NB4 (cell line): Measurements from ENCODE around the gene SEC24C.

Experiments
- DNase-seq: peaks from one replicate; pipeline ENCODE4 v3.0.0; 2010; ENCODE audit warnings: low read depth
- H3K4me3 ChIP-seq: one replicate; pipeline ENCODE4 v1.5.1; 2011; ENCODE audit warnings: mild to moderate bottlenecking, low read depth, low read length, moderate library complexity
- MYC ChIP-seq: IDR thresholded peaks from 2 replicates; pipeline ENCODE4 v1.6.1; 2011; ENCODE audit warnings: low read depth, low read length
- POLR2A ChIP-seq: IDR thresholded peaks from 2 replicates; pipeline ENCODE4 v1.6.1; 2011; ENCODE audit warnings: mild to moderate bottlenecking; ENCODE audit not compliant: insufficient read length; ENCODE audit errors: extremely low read depth
- TF ChIP-seq, protein P1 (sequence below): IDR thresholded peaks from one replicate; pipeline ENCODE4 v1.5.1; 2012; ENCODE audit warnings: low read depth, low read length
- TF ChIP-seq, protein P2 (sequence below): IDR thresholded peaks from 2 replicates; pipeline ENCODE4 v1.6.1; 2011; ENCODE audit warnings: low read depth, low read length

The SEC24C gene

DNA sequence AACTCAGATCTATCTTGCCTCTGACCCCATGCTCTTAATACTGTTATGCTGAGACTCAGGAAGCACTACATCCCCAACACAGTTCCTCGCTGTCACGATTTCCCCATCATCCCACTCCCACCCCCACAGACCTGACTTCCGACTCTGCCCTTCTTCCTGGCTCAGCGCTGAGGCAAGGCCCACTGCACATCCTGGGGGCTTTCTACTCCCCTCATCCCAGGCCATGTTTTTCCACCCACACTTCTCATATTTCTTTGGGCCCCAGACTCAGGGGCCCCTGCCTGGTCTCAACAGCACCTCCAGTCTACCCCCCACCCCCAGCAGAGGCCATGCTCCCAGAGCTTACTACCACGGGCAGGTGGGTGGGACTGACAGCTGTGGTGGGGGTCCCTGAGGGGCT, 74.9 kb downstream of the SEC24C start:
- TF ChIP-seq, protein P1, sequence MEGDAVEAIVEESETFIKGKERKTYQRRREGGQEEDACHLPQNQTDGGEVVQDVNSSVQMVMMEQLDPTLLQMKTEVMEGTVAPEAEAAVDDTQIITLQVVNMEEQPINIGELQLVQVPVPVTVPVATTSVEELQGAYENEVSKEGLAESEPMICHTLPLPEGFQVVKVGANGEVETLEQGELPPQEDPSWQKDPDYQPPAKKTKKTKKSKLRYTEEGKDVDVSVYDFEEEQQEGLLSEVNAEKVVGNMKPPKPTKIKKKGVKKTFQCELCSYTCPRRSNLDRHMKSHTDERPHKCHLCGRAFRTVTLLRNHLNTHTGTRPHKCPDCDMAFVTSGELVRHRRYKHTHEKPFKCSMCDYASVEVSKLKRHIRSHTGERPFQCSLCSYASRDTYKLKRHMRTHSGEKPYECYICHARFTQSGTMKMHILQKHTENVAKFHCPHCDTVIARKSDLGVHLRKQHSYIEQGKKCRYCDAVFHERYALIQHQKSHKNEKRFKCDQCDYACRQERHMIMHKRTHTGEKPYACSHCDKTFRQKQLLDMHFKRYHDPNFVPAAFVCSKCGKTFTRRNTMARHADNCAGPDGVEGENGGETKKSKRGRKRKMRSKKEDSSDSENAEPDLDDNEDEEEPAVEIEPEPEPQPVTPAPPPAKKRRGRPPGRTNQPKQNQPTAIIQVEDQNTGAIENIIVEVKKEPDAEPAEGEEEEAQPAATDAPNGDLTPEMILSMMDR = no peak
- no peak for TF ChIP-seq MYC
- no peak for TF ChIP-seq POLR2A
- TF ChIP-seq, protein P2, sequence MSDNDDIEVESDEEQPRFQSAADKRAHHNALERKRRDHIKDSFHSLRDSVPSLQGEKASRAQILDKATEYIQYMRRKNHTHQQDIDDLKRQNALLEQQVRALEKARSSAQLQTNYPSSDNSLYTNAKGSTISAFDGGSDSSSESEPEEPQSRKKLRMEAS = no peak
- DNase-seq = no peak

DNA sequence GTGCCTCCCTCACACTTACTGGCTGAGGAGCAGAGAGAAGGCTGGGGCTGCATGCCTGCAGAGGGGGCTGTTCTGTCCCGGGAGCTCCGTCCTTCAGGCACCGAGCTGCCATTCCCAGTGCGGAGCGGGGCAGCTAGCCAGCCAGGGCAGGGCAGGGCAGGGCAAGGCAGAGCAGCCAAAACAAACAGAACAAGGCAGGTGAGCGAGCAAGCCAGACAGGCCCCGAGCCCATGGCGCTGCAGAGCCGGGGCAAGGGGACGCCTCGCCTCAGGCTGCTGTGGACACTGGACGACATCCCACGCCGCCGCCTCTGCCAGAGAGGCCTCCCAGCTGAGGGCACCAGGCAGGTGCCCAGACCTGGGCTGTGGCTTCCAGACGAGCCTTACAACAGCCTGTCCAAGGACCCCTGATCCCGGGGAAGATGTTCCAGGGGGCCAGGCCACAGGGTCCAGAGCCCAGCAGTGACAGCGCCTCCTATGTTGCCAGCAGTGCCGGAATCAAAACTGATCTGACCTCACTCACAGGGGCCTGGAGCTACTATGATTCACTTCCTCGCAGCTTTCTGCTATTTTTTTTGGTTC, 75.4 kb downstream of the SEC24C start:
- no peak overlapping the region for H3K4me3 ChIP-seq
- DNase-seq = no peak
- TF ChIP-seq, protein P2 = no peak
- TF ChIP-seq POLR2A (no peak), MYC (no peak)
- TF ChIP-seq, protein P1 = no peak

More for the DNA sequence above, 74.9 kb downstream of the SEC24C start:
- no peak overlapping the region for H3K4me3 ChIP-seq
